GM20000 (cell line): ENCODE measurements around the gene AHCYL1.

Experiments used
- DNase-seq: peaks from one replicate; pipeline ENCODE4 v3.0.0; 2012; ENCODE audit warnings: low spot score
- CTCF ChIP-seq: IDR thresholded peaks from 2 replicates; pipeline ENCODE4 v1.5.1; 2012; ENCODE audit warnings: mild to moderate bottlenecking, control low read depth; ENCODE audit errors: extremely low read depth, missing control alignments

The AHCYL1 gene

DNA sequence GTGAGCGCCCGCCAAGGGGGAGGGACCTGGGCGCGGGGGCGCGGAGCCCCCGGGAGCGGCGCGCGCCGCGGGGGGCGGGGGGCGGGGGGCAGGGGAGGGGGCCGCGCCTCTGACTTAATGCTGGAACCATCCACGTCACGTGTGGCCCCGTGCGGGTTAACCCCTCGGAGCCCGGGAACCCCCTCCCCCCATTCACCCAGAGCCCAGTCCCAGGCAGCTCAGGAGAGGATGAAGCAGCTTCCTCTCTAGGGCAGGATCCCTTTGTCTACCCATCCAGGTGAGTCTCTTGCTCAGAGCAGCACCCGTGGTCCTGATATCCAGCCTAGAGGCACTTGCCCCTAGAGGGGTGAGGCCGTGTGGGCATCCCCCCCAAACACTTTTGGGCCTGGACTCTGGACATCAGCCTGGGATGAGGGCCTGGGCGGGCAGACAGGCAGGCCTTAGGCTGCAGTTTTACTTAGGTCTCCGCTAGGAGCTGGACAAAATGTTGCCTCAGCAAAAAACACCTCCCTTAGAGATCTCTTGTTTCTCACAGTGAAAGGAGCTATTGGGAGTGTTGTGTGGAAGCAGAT is 86.2 kb downstream of the AHCYL1 start, which contains the start of gene ALX3:
Gene ALX3, minus strand, starts transcription at position 2 of the 572 bp plus-strand sequence. CDS start 60 bp downstream, outside the sequence.
- TF ChIP-seq CTCF = no peak
- no peak for DNase-seq
